Heart left ventricle (tissue), 16 donors: Measurements from ENCODE around the gene SYPL1. TPM values are rescaled to one million over a fixed set of nuclear protein-coding genes. Genes with fewer than 3 reads are reported as not detected.

Experiments used
- ATAC-seq, 4 donors: fragments of 200-7000 bp; cut with Tn5 transposase; one replicate each; pipeline ENCODE4 v1.9.1; 2020 to 2022; ENCODE audit warnings: moderate library complexity in 4 of 4, mild to moderate bottlenecking in 3 of 4, moderate number of reproducible peaks in 1 of 4
- DNase-seq, 5 donors: peaks; one replicate each; pipeline ENCODE4 v3.0.0-alpha.2; 2020
- H3K27ac ChIP-seq, 12 donors: fragments of 200-600 bp; sonication (generic) in 4 of 12; one replicate each; pipeline versions ENCODE4 v1.5.0 to v1.8.0; 2016 to 2022; ENCODE audit warnings: mild to moderate bottlenecking in 2 of 12
- H3K27me3 ChIP-seq, 9 donors: fragments of 200-600 bp; sonication (generic) in 2 of 9; one replicate each; pipeline versions ENCODE4 v1.5.1 to v1.8.0; 2016 to 2022; ENCODE audit warnings: mild to moderate bottlenecking in 3 of 9
- H3K36me3 ChIP-seq, 9 donors: fragments of 200-600 bp; sonication (generic) in 2 of 9; one replicate each; pipeline versions ENCODE4 v1.5.0 to v1.8.0; 2018 to 2022; ENCODE audit warnings: mild to moderate bottlenecking in 2 of 9
- H3K4me1 ChIP-seq, 12 donors: fragments of 200-600 bp; sonication (generic) in 4 of 12; one replicate each; pipeline versions ENCODE4 v1.5.0 to v1.8.0; 2016 to 2022; ENCODE audit warnings: mild to moderate bottlenecking in 3 of 12
- H3K4me3 ChIP-seq, 12 donors: fragments of 200-600 bp; sonication (generic) in 4 of 12; one replicate each; pipeline versions ENCODE4 v1.5.0 to v1.8.0; 2017 to 2022; ENCODE audit warnings: mild to moderate bottlenecking in 9 of 12, moderate library complexity in 4 of 12
- H3K9me3 ChIP-seq, 12 donors: fragments of 200-600 bp; sonication (generic) in 4 of 12; one replicate each; pipeline versions ENCODE4 v1.5.0 to v1.8.0; 2016 to 2022; ENCODE audit warnings: mild to moderate bottlenecking in 1 of 12
- POLR2A ChIP-seq, 2 donors: fragments of 450-650 bp; IDR thresholded peaks; one replicate each; pipeline ENCODE4 v1.6.1; 2017; ENCODE audit warnings: antibody characterized with exemption in 2 of 2, mild to moderate bottlenecking in 2 of 2, moderate library complexity in 2 of 2
- WGBS, 4 donors: extraction: QIAGEN DNeasy Blood & Tissue Kit in 2 of 4; methylation state at CpG; one replicate each; pipeline versions ENCODE4 v1.1.5 to v1.1.7; 2013 to 2018; 5-methylcytosine and 5-hydroxymethylcytosine counted together
- intact Hi-C, 10 donors: fragments of 100-400 bp; cut with DNase I; formaldehyde crosslinking; loops; one replicate each; pipeline versions ENCODE4 v1.11.1 to v1.14.2; 2022
- polyA plus RNA-seq, 2 donors: library from polyadenylated mRNA; stranded (reverse); fragments of 200-250 nt; gene quantifications; one replicate each; pipeline ENCODE4 v1.2.3, GENCODE V29; 2013
- total RNA-seq, 9 donors: library from RNA; depleted of rRNA in 2 of 9; stranded (reverse); fragments of >200 nt in 2 of 9; fragmentation: NEBNext Ultra II Directional in 3 of 9; extraction: Animal tissue kit (Norgen Biotek cat#: 25700) in 3 of 9; gene quantifications; one replicate each; pipeline versions ENCODE4 v1.1.0 to v1.2.4, GENCODE V29; 2016 to 2023
- TF ChIP-seq, protein P1 (sequence below), 12 donors: fragments of 200-600 bp; sonication (generic) in 4 of 12; IDR thresholded peaks; one replicate each; pipeline versions ENCODE4 v1.5.0 to v1.8.0; 2018 to 2022; ENCODE audit warnings: antibody characterized with exemption in 12 of 12, mild to moderate bottlenecking in 5 of 12
- donor health status: ischemic (EF 13 %, LVEDD 7.1; RV severe dilation, severe dysfunction).
- donor health status: healthy with polysubstance abuse.
- donor health status: DM: no; HTN: yes; CAD: no.
- donor health status: DM: no; HTN: no; CAD: no.
- donor health status: ischemic (EF 25% LVEDD 6.9; RV normal size, moderate dysfunction).
- donor health status: ischemic (EF 25% LVEDD 5.7; RV mildly dilated, moderate dysfunction).
- donor health status: healthy.
- donor health status: DM: yes; HTN: yes; CAD: no.
- donor health status: ischemic (EF 35%, LVEDD 5.7; RV mildly dilated, moderate dysfunction).
- donor health status: nonischemic (EF 11% LVEDD 7.7; RV severe dilation, severe dysfunction).
- donor health status: DM: yes; HTN: yes; CAD: no.
- donor health status: PGD.
- donor health status: ischemic (EF 29% LVEDD 5.4; RV normal size, mild dysfunction).
- donor health status: nonischemic (EF 23%, LVEDD 6.1; RV moderate dilation, normal function).

Gene SYPL1
- total and polyA plus RNA-seq, 11 donors, result 70.6 to 99.8 (median 78.5) TPM

DNA sequence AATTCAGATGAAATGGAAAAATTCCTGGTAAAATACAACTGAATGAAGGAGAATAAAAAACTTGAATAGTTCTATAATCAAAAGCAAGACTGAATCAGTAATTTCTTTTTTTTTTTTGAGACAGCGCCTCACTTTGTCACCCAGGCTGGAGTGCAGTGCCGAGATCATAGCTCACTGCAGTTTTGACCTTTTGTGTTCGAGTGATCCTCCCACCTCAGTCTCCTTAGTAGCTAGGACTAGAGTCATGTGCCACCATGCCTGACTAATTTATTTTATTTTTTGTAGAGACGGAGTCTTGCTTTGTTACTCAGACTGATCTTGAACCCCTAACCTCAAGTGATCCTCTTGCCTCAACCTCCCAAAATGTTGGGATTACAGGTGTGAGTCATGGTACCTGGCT lies 26.1 kb downstream of the SYPL1 start:
- intact Hi-C loops, result no loop called here
- H3K9me3 ChIP-seq, result no peaks in the 10 kb centered on the region

DNA sequence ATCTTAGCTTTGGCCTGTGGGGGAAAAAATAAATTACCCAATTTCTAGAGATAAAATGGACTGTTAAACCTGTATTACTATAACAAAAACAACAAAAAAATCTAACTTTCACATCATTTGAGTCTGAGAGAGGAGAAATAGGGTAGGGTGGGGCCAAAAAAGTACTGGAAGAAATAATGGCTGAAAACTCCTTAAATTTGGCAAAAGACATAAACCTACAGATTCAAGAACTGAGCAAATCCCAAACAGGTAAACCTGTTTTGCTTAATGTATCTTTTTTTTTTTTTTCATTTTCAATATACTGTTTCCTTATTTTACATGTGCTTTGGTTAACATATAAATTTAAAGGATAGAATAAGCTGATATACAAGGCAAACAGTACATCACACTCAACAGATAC lies 27.1 kb downstream of the SYPL1 start:
- no peak for TF ChIP-seq POLR2A (IDR thresholded peaks at IDR 0.05)
- TF ChIP-seq, protein P1, sequence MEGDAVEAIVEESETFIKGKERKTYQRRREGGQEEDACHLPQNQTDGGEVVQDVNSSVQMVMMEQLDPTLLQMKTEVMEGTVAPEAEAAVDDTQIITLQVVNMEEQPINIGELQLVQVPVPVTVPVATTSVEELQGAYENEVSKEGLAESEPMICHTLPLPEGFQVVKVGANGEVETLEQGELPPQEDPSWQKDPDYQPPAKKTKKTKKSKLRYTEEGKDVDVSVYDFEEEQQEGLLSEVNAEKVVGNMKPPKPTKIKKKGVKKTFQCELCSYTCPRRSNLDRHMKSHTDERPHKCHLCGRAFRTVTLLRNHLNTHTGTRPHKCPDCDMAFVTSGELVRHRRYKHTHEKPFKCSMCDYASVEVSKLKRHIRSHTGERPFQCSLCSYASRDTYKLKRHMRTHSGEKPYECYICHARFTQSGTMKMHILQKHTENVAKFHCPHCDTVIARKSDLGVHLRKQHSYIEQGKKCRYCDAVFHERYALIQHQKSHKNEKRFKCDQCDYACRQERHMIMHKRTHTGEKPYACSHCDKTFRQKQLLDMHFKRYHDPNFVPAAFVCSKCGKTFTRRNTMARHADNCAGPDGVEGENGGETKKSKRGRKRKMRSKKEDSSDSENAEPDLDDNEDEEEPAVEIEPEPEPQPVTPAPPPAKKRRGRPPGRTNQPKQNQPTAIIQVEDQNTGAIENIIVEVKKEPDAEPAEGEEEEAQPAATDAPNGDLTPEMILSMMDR (IDR thresholded peaks at IDR 0.05), result no peak
- intact Hi-C loops, result no loop called here
- Histone ChIP-seq H3K27me3 (no peaks in the 10 kb centered on the region), H3K9me3 (no peaks in the 10 kb centered on the region), H3K4me3 (no peak overlapping the region), H3K4me1 (peaks cover 0 to 17% (median 4%) of the 10 kb centered on the region in 12 donors), H3K27ac (no peak overlapping the region), H3K36me3 (peaks cover 0 to 20% (median 7%) of the 10 kb centered on the region in 9 donors)
- no peak for DNase-seq
- no peak for ATAC-seq

More for the DNA sequence above, 26.1 kb downstream of the SYPL1 start:
- H3K27ac ChIP-seq, result no peak overlapping the region
- peaks cover 0 to 30% (median 16%) of the 10 kb centered on the region in 9 donors for H3K36me3 ChIP-seq
- 95 to 99% (median 97%) methylated on average over 4 of the region's 4 CpGs for WGBS, 4 donors
- no peak for ATAC-seq
- no peak for DNase-seq
- no peak for TF ChIP-seq POLR2A (IDR thresholded peaks at IDR 0.05)
- TF ChIP-seq, protein P1 (IDR thresholded peaks at IDR 0.05), result no peak
- peaks cover 0 to 10% (median 0%) of the 10 kb centered on the region in 12 donors for H3K4me1 ChIP-seq
- H3K27me3 ChIP-seq, result no peaks in the 10 kb centered on the region
- no peak overlapping the region for H3K4me3 ChIP-seq

DNA sequence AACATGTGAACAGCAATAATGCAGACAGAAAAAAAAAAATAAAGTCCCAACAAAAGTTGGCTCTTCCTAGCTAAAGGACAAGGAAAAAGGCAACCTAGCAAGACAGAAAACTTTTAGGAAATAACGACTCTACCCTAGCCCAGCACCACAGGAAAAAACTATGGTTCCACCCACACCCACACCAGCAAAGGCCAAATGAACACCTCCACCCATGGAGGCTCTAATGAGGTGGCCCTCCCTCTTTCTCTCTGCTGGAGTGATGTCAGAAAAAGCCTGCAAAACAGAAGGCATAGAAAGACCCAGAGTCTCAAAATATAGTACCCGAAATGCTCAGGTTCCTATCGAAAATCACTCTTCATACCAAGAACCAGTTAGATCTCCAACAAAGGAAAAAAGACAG lies 28.4 kb downstream of the SYPL1 start:
- H3K4me1 ChIP-seq, result peaks cover 0 to 19% (median 7%) of the 10 kb centered on the region in 12 donors
- TF ChIP-seq, protein P1 (IDR thresholded peaks at IDR 0.05), result no peak
- no peak for TF ChIP-seq POLR2A (IDR thresholded peaks at IDR 0.05)
- intact Hi-C loops, result no loop called here
- DNase-seq (no peak), ATAC-seq (peak in 1 of 4 donors; percentile 56)
- WGBS, 4 donors, result 72 to 84% (median 77%) methylated on average over 3 of the region's 3 CpGs
- H3K27ac ChIP-seq, result no peak overlapping the region
- H3K9me3 ChIP-seq, result no peaks in the 10 kb centered on the region
- H3K4me3 ChIP-seq, result no peak overlapping the region
- H3K27me3 ChIP-seq, result no peaks in the 10 kb centered on the region
- peaks cover 0 to 8% (median 0%) of the 10 kb centered on the region in 9 donors for H3K36me3 ChIP-seq

DNA sequence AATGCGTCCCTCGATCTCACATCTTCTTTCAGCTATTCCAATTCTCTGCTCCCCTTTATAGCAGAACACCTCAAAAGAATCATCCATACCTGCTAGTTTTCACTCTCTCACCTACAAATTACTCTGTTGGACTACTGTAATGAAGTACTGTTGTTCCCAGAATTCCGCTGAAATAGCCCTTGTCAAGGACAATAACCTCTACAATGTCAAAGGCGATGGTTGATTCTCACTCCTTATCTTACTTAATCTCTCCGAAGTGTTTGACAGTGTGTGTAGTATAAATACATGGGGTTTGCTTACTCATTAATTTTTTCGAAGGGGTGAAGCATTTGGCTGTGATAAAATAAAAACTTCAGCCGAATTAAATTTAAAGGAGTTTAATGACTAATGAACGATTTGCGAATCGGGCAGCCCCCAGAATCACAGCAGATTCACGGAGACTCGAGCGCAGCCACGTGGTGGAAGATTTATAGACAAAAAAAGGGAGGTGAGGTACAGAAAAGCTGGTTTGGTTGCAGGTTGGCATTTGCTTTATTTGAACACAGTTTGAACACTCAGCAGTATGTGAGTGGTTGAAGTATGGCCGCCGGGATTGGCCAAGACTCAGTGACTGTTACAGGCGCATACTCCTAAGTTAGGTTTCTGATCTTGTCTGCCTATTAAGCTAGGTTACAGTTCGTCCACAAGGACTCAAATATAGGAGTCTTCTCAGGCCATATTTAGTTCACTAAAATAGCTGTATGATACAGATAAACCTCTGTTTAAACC lies 29.8 kb downstream of the SYPL1 start:
- no peaks in the 10 kb centered on the region for H3K36me3 ChIP-seq
- ATAC-seq (no peak), DNase-seq (no peak)
- no peaks in the 10 kb centered on the region for H3K27me3 ChIP-seq
- intact Hi-C loops, result no loop called here
- no peaks in the 10 kb centered on the region for H3K9me3 ChIP-seq
- no peak overlapping the region for H3K27ac ChIP-seq
- peaks cover 0 to 23% (median 7%) of the 10 kb centered on the region in 12 donors for H3K4me1 ChIP-seq
- TF ChIP-seq POLR2A (IDR thresholded peaks at IDR 0.05), result no peak
- TF ChIP-seq, protein P1 (IDR thresholded peaks at IDR 0.05), result no peak
- no peak overlapping the region for H3K4me3 ChIP-seq
- WGBS, 4 donors, result 93 to 94% (median 93%) methylated on average over 18 of the region's 18 CpGs
